GM19099 (cell line): ENCODE data around the gene LCE3E.

Source experiments
- POLR2A ChIP-seq: IDR thresholded peaks from 3 replicates; pipeline ENCODE4 v1.6.1; 2011; ENCODE audit warnings: low read depth; ENCODE audit not compliant: insufficient read length; ENCODE audit errors: extremely low read depth

Gene LCE3E

GRCh38 chr1:152525080-152525641 is 41.4 kb downstream of the LCE3E start:
- no peak for TF ChIP-seq POLR2A

- no peak for TF ChIP-seq POLR2A
Observed at GRCh38 chr1:152520561-152521090, 46.0 kb downstream of the LCE3E start.

- TF ChIP-seq POLR2A: no peak
Observed at GRCh38 chr1:152519851-152520250, 46.7 kb downstream of the LCE3E start.

- TF ChIP-seq POLR2A: no peak
Observed at GRCh38 chr1:152517237-152517811, 49.3 kb downstream of the LCE3E start.

GRCh38 chr1:152516082-152516481 is 50.5 kb downstream of the LCE3E start:
- TF ChIP-seq POLR2A: no peak
